HCT116 (cell line): ENCODE data around the gene PRR5L. TPM values are rescaled to one million over a fixed set of nuclear protein-coding genes. Genes with fewer than 3 reads are reported as not detected.

Source experiments
- ATAC-seq: fragments of 200-7000 bp; cut with Tn5 transposase; 2 replicates; pipeline ENCODE4 v1.9.1; 2020; ENCODE audit warnings: mild to moderate bottlenecking, moderate library complexity
- BruUV-seq: library from RNA; stranded (reverse); fragments of 400-500 nt; replicated peaks from 2 replicates; lab custom pipeline; 2021; lab: Mats Ljungman, UMichigan
- CTCF ChIA-PET: fragments of 300-600 bp; sonication (Branson Sonifier 250); formaldehyde crosslinking; loops from one replicate; lab custom pipeline; 2021; ENCODE audit warnings: antibody characterized with exemption; lab: Charles Lee
- POLR2A ChIA-PET: fragments of 300-600, 350-600 bp; sonication (Branson Sonifier 250); formaldehyde crosslinking; loops from one replicate; lab custom pipeline; 2021; ENCODE audit warnings: antibody characterized with exemption; lab: Charles Lee
- RAD21 ChIA-PET, 2 experiments: fragments of 300-600 bp; sonication (Branson Sonifier 250); formaldehyde crosslinking; loops; one replicate each; lab custom pipeline; 2023; ENCODE audit warnings: low total read pairs in 2 of 2; ENCODE audit not compliant: uncharacterized antibody in 2 of 2, unreplicated experiment in 2 of 2, low non-redundant PET in 1 of 2; lab: Charles Lee
- DNase-seq: peaks from one replicate; pipeline ENCODE4 v3.0.0-alpha.2; 2010; ENCODE audit warnings: low read depth, low spot score
- H2AFZ ChIP-seq: fragments of 200-600 bp; shearing (Covaris generic), sonication (generic); 2 replicates; pipeline ENCODE4 v1.6.1; 2017; ENCODE audit warnings: low read depth, mixed run types, mixed read lengths, antibody characterized with exemption, low read length; ENCODE audit not compliant: poor library complexity, severe bottlenecking
- H3K27ac ChIP-seq: 2 replicates; pipeline ENCODE4 v1.5.1; 2012; ENCODE audit warnings: low read depth, low read length
- H3K27me3 ChIP-seq: fragments of 200-600 bp; sonication (generic); 2 replicates; pipeline ENCODE4 v1.6.1; 2016; ENCODE audit warnings: mixed run types, low read length, mixed read lengths; ENCODE audit not compliant: insufficient read depth
- H3K36me3 ChIP-seq, 2 experiments: fragments of 200-500 bp in 1 of 2; fragments of 200-600 bp in 1 of 2; sonication (Bioruptor generic) in 1 of 2; sonication (generic) in 1 of 2; 2 replicates each; pipeline versions ENCODE4 v1.5.1 to v1.6.1; 2014 to 2016; ENCODE audit warnings: low read length in 2 of 2, inconsistent platforms in 1 of 2, mixed read lengths in 1 of 2, mixed run types in 1 of 2; ENCODE audit not compliant: insufficient read depth in 2 of 2, control insufficient read depth in 1 of 2
- H3K4me1 ChIP-seq, 2 experiments: fragments of 200-600 bp in 1 of 2; sonication (generic) in 1 of 2; 2 replicates each; pipeline versions ENCODE4 v1.5.1 to v1.6.1; 2012 to 2017; ENCODE audit warnings: low read length in 2 of 2, inconsistent platforms in 1 of 2, mild to moderate bottlenecking in 1 of 2, mixed read lengths in 1 of 2, mixed run types in 1 of 2, moderate library complexity in 1 of 2; ENCODE audit not compliant: insufficient read depth in 2 of 2, control insufficient read depth in 1 of 2
- H3K4me2 ChIP-seq: fragments of 200-600 bp; sonication (generic); 2 replicates; pipeline ENCODE4 v1.6.1; 2017; ENCODE audit warnings: mixed run types, low read length, mixed read lengths
- H3K4me3 ChIP-seq, 2 experiments: fragments of 200-600 bp in 1 of 2; sonication (generic) in 1 of 2; replicated peaks in 1 of 2; 2 replicates each; pipeline ENCODE4 v1.5.1; 2011 to 2016; ENCODE audit warnings: low read length in 2 of 2, control low read depth in 1 of 2, low read depth in 1 of 2, mild to moderate bottlenecking in 1 of 2, mixed read lengths in 1 of 2, mixed run types in 1 of 2
- H3K79me2 ChIP-seq: fragments of 200-600 bp; sonication (generic); 2 replicates; pipeline ENCODE4 v1.6.1; 2017; ENCODE audit warnings: mild to moderate bottlenecking, mixed run types, low read length, moderate library complexity, mixed read lengths; ENCODE audit not compliant: insufficient read depth
- H3K9ac ChIP-seq: fragments of 200-600 bp; sonication (generic); 2 replicates; pipeline ENCODE4 v1.6.1; 2016; ENCODE audit warnings: low read length, mixed read lengths
- H3K9me2 ChIP-seq: fragments of 200-600 bp; sonication (generic), shearing (Covaris generic); 2 replicates; pipeline ENCODE4 v1.6.1; 2017; ENCODE audit warnings: mixed run types, mild to moderate bottlenecking, moderate library complexity; ENCODE audit not compliant: insufficient read depth
- H3K9me3 ChIP-seq, 2 experiments: fragments of 200-500 bp in 1 of 2; fragments of 200-600 bp in 1 of 2; sonication (Bioruptor generic) in 1 of 2; sonication (generic) in 1 of 2; 2 replicates each; pipeline ENCODE4 v1.6.1; 2014 to 2017; ENCODE audit warnings: low read length in 2 of 2, mixed read lengths in 2 of 2, inconsistent platforms in 1 of 2, low read depth in 1 of 2, mild to moderate bottlenecking in 1 of 2, mixed run types in 1 of 2, moderate library complexity in 1 of 2; ENCODE audit not compliant: control insufficient read depth in 1 of 2, insufficient read depth in 1 of 2
- H4K20me1 ChIP-seq: fragments of 200-600 bp; sonication (generic), shearing (Covaris generic); 2 replicates; pipeline ENCODE4 v1.6.1; 2017; ENCODE audit warnings: mixed run types, mild to moderate bottlenecking, moderate library complexity; ENCODE audit not compliant: insufficient read depth
- CBX3 ChIP-seq: IDR thresholded peaks from 2 replicates; pipeline ENCODE4 v1.6.1; 2012; ENCODE audit warnings: low read depth
- CEBPB ChIP-seq: IDR thresholded peaks from 2 replicates; pipeline ENCODE4 v1.6.1; 2012; ENCODE audit warnings: low read depth
- EGR1 ChIP-seq: IDR thresholded peaks from 2 replicates; pipeline ENCODE4 v1.6.1; 2012; ENCODE audit warnings: low read depth
- ELF1 ChIP-seq: IDR thresholded peaks from 2 replicates; pipeline ENCODE4 v1.6.1; 2012; ENCODE audit warnings: low read depth, borderline replicate concordance
- EZH2 ChIP-seq: fragments of 200-600 bp; sonication (generic); IDR thresholded peaks from 2 replicates; pipeline ENCODE4 v1.6.1; 2017; ENCODE audit warnings: antibody characterized with exemption, mixed run types
- EZH2phosphoT487 ChIP-seq: fragments of 200-600 bp; IDR thresholded peaks from 2 replicates; pipeline ENCODE4 v1.6.1; 2018; ENCODE audit warnings: antibody characterized with exemption, borderline replicate concordance
- FOSL1 ChIP-seq: IDR thresholded peaks from 2 replicates; pipeline ENCODE4 v1.6.1; 2012; ENCODE audit warnings: low read depth
- JUND ChIP-seq: IDR thresholded peaks from 2 replicates; pipeline ENCODE4 v1.6.1; 2012
- POLR2A ChIP-seq: IDR thresholded peaks from 2 replicates; pipeline ENCODE4 v1.7.0; 2011; ENCODE audit warnings: borderline replicate concordance; ENCODE audit not compliant: insufficient read depth, insufficient read length; ENCODE audit errors: extremely low read depth
- POLR2AphosphoS5 ChIP-seq: IDR thresholded peaks from 2 replicates; pipeline ENCODE4 v1.6.1; 2011; ENCODE audit warnings: mild to moderate bottlenecking, low read depth, low read length, moderate library complexity
- RAD21 ChIP-seq: IDR thresholded peaks from 2 replicates; pipeline ENCODE4 v1.6.1; 2012; ENCODE audit warnings: low read depth, mild to moderate bottlenecking
- SIN3A ChIP-seq: IDR thresholded peaks from 2 replicates; pipeline ENCODE4 v1.6.1; 2012; ENCODE audit warnings: low read depth
- SP1 ChIP-seq: IDR thresholded peaks from 2 replicates; pipeline ENCODE4 v1.6.1; 2012; ENCODE audit warnings: low read depth
- SRF ChIP-seq: IDR thresholded peaks from 2 replicates; pipeline ENCODE4 v1.6.1; 2012; ENCODE audit warnings: low read depth
- TCF7L2 ChIP-seq: IDR thresholded peaks from 2 replicates; pipeline ENCODE4 v1.7.0; 2011; ENCODE audit warnings: borderline replicate concordance, inconsistent platforms; ENCODE audit not compliant: insufficient read depth, insufficient read length; ENCODE audit errors: extremely low read depth
- ZFX ChIP-seq: fragments of 450-650 bp; IDR thresholded peaks from 2 replicates; pipeline ENCODE4 v1.6.1; 2017
- ZNF274 ChIP-seq: fragments of 200-500 bp; sonication (Bioruptor generic); IDR thresholded peaks from 2 replicates; pipeline ENCODE4 v1.6.1; 2014; ENCODE audit warnings: mild to moderate bottlenecking, low read depth, low read length, inconsistent platforms
- intact Hi-C: fragments of 100-400 bp; cut with micrococcal nuclease; formaldehyde crosslinking; loops from 2 replicates; pipeline ENCODE4 v1.10.0; 2022
- total RNA-seq: library from RNA; stranded (reverse); gene quantifications from one replicate; pipeline ENCODE4 v1.2.1, GENCODE V29; 2021; ENCODE audit not compliant: unreplicated experiment
- TF ChIP-seq, protein P1 (sequence below), 3 experiments: fragments of 200-600 bp in 1 of 3; sonication (generic) in 1 of 3; IDR thresholded peaks in 2 of 3; conservative IDR thresholded peaks in 1 of 3; 2 replicates each; pipeline ENCODE4 v1.5.1; 2012 to 2017; ENCODE audit warnings: low read depth in 2 of 3, low read length in 2 of 3, antibody characterized with exemption in 1 of 3, borderline replicate concordance in 1 of 3, control low read depth in 1 of 3, mild to moderate bottlenecking in 1 of 3, mixed read lengths in 1 of 3, mixed run types in 1 of 3, moderate library complexity in 1 of 3; ENCODE audit not compliant: insufficient read depth in 1 of 3
- TF ChIP-seq, protein P2 (sequence below): IDR thresholded peaks from 2 replicates; pipeline ENCODE4 v1.6.1; 2011; ENCODE audit warnings: mild to moderate bottlenecking, low read length, moderate library complexity; ENCODE audit not compliant: insufficient replicate concordance; ENCODE audit errors: extremely low read depth

PRR5L gene
- total RNA-seq, 1 experiment from 2014 or later: 0.47 TPM

DNA sequence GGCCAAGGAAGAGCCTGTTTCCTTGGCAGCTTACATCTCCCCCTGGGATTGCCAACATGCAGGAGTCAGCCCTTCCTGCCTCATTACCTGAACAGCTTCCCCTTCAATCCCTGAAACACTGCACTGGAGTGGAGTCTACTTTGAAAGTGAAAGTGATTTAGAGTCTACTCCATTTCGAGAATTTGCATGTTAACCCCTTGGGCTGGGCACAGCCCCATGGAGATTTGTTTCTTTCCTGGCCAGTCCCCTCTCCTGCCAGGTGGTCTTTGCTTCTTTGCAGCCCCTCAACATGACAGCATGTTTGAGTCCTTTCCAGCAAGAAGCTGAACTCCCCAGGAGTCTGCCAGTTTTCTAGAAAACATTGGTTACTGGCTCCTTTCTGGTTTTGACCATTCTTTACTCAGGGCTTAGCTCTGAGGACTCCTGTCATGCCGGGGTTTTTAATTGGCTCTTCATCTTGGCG, 154.1 kb downstream of the PRR5L start:
- H3K4me2 ChIP-seq: no peak overlapping the region
- no TSS peak for BruUV-seq
- no peaks in the 10 kb centered on the region for H3K36me3 ChIP-seq
- no peak overlapping the region for H3K9ac ChIP-seq
- no peaks in the 10 kb centered on the region for H4K20me1 ChIP-seq
- no peaks in the 10 kb centered on the region for H3K9me3 ChIP-seq
- ChIA-PET POLR2A (interaction anchor here (1.2 kb wide), 1 partner anchor 10 kb away, joined by 3 read pairs; no protein-coding TSS in a partner anchor), CTCF (interaction anchor here (1.0 to 1.3 kb wide), 2 partner anchors 42 to 158 kb away, joined by 3 to 4 read pairs; no protein-coding TSS in a partner anchor), RAD21 (no interaction called here)
- H3K27me3 ChIP-seq: peaks cover 6% of the 10 kb centered on the region; the same call in 1 of the 2 replicates
- TF ChIP-seq CEBPB: no peak
- no peak for TF ChIP-seq CBX3
- TF ChIP-seq POLR2AphosphoS5: no peak
- no peak for TF ChIP-seq ZNF274
- no peak overlapping the region for H2AFZ ChIP-seq
- peaks cover 2 to 10% of the 10 kb centered on the region in 2 experiments; a peak in 1 of 4 replicates for H3K4me1 ChIP-seq
- DNase-seq: no peak
- H3K27ac ChIP-seq: no peak overlapping the region
- intact Hi-C loops: no loop called here
- no peaks in the 10 kb centered on the region for H3K9me2 ChIP-seq
- ATAC-seq: no peak
- H3K79me2 ChIP-seq: no peaks in the 10 kb centered on the region
- no peak overlapping the region for H3K4me3 ChIP-seq

DNA sequence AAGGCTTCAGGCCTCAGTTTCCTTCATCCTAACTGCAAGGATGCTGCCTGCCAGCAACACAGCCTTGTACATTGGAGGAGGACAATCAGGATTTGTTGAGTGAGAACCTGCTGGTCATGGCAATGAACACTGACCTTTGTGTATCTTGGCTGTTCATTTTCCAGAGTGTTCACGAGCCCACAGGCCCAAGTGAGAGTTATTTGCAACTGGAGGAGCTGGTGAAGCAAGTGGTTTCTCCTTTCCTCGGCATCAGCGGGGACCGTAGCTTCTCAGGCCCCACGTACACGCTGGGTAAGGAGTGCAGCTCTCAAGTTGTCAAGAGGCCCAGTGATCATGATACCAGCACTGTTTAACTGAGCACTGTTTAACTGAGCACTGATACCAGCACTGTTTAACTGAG, 155.0 kb downstream of the PRR5L start:
- ChIA-PET CTCF (no interaction called here), RAD21 (no interaction called here), POLR2A (no interaction called here)
- no peaks in the 10 kb centered on the region for H4K20me1 ChIP-seq
- no peaks in the 10 kb centered on the region for H3K9me2 ChIP-seq
- H3K4me2 ChIP-seq: no peak overlapping the region
- H3K79me2 ChIP-seq: no peaks in the 10 kb centered on the region
- H3K27me3 ChIP-seq: peaks cover 2% of the 10 kb centered on the region; the same call in 1 of the 2 replicates
- no peak overlapping the region for H3K9ac ChIP-seq
- no peak overlapping the region for H3K27ac ChIP-seq
- no TSS peak for BruUV-seq
- no peaks in the 10 kb centered on the region for H3K9me3 ChIP-seq
- intact Hi-C loops: no loop called here
- TF ChIP-seq CEBPB: no peak
- TF ChIP-seq RAD21: no peak
- no peak for TF ChIP-seq FOSL1
- TF ChIP-seq SIN3A: no peak
- TF ChIP-seq, protein P1, sequence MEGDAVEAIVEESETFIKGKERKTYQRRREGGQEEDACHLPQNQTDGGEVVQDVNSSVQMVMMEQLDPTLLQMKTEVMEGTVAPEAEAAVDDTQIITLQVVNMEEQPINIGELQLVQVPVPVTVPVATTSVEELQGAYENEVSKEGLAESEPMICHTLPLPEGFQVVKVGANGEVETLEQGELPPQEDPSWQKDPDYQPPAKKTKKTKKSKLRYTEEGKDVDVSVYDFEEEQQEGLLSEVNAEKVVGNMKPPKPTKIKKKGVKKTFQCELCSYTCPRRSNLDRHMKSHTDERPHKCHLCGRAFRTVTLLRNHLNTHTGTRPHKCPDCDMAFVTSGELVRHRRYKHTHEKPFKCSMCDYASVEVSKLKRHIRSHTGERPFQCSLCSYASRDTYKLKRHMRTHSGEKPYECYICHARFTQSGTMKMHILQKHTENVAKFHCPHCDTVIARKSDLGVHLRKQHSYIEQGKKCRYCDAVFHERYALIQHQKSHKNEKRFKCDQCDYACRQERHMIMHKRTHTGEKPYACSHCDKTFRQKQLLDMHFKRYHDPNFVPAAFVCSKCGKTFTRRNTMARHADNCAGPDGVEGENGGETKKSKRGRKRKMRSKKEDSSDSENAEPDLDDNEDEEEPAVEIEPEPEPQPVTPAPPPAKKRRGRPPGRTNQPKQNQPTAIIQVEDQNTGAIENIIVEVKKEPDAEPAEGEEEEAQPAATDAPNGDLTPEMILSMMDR (IDR thresholded peaks at IDR 0.05 in 2 of 3, conservative IDR thresholded peaks at IDR 0.05 in 1 of 3; ENCODE audit: borderline replicate concordance in 1 of 3, insufficient read depth in 1 of 3, low read depth in 2 of 3, low read length in 2 of 3): no peak
- TF ChIP-seq EZH2phosphoT487: no peak
- no peak for TF ChIP-seq TCF7L2
- TF ChIP-seq POLR2A: no peak
- TF ChIP-seq EZH2: no peak
- TF ChIP-seq SRF: no peak
- TF ChIP-seq, protein P2, sequence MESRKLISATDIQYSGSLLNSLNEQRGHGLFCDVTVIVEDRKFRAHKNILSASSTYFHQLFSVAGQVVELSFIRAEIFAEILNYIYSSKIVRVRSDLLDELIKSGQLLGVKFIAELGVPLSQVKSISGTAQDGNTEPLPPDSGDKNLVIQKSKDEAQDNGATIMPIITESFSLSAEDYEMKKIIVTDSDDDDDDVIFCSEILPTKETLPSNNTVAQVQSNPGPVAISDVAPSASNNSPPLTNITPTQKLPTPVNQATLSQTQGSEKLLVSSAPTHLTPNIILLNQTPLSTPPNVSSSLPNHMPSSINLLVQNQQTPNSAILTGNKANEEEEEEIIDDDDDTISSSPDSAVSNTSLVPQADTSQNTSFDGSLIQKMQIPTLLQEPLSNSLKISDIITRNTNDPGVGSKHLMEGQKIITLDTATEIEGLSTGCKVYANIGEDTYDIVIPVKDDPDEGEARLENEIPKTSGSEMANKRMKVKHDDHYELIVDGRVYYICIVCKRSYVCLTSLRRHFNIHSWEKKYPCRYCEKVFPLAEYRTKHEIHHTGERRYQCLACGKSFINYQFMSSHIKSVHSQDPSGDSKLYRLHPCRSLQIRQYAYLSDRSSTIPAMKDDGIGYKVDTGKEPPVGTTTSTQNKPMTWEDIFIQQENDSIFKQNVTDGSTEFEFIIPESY: no peak
- no peak for TF ChIP-seq SP1
- no peak for TF ChIP-seq ELF1
- TF ChIP-seq ZFX: no peak
- no peak for TF ChIP-seq EGR1
- TF ChIP-seq JUND: no peak
- H3K36me3 ChIP-seq: no peaks in the 10 kb centered on the region
- DNase-seq (no peak), ATAC-seq (no peak)
- H2AFZ ChIP-seq: no peak overlapping the region
- H3K4me1 ChIP-seq: peaks cover 5 to 19% of the 10 kb centered on the region in 2 experiments; a peak in 1 of 4 replicates
- no peak overlapping the region for H3K4me3 ChIP-seq
